NK-92 (cell line): ENCODE data around the gene SELENOW.
"Not testable (repeated sequence)": the region's sequence is repeated elsewhere in the genome, so short reads cannot be mapped to it uniquely, and the experiment has no call there.

ENCODE experiments used
- DNase-seq: peaks from one replicate; lab custom pipeline; 2025; ENCODE audit not compliant: unreplicated experiment; lab: John Stamatoyannopoulos, UW

Gene SELENOW

DNA sequence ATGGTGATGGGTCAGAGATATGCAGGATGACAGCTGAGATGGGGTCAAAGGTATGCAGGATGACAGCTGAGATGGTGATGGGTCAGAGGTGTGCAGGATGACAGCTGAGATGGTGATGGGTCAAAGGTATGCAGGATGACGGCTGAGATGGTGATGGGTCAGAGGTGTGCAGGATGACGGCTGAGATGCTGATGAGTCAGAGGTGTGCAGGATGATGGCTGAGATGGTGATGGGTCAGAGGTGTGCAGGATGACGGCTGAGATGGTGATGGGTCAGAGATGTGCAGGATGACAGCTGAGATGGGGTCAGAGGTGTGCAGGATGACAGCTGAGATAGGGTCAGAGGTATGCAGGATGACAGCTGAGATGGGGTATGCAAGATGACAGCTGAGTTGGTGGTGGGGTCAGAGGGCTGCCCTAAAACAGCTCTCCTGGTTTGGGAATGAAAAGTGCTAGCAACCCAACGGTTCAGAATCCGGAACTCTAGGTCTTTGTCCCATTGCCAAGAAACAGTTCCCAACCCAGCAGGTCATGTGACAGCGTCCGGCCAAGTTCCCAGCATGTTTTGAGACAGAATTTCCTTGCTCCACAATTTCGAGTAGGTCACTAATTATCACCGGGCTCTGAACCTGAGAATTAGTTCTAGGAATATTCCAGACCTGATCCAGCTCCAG is 3.2 kb downstream of the SELENOW start:
- DNase-seq, result no peak

DNA sequence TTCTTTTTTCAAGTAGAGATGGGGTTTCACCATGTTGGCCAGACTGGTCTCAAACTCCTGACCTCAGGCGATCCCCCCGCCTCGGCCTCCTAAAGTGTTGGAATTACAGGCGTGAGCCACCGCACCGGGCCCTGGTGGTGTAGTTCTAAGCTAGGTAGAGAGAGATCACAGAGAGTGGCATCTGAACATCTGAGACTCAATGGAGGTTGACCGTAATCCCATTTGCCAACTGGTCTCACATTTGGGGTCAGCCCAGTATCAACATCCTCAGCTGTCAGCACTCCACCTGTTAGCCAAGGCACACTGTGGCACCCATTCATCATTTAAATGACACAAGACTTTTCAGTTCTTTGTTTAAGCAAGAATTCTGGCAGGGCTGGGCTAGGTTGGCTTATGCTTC is 8.1 kb downstream of the SELENOW start:
- no peak for DNase-seq

DNA sequence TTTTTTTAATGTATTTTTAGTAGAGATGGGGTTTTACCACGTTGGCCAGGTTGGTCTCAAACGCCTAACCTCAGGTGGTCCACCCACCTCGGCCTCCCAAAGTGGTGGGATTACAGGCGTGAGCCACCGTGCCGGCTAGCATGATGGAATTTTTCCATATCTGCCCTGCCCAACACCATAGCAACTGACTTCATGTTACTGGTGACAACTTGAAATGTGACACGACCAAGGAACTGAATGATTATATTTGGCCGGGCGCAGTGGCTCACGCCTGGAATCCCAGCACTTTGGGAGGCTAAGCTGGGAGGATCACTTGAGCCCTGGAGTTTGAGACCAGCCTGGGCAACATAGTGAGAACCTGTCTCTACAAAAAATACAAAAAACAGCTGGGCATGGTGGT is 8.8 kb downstream of the SELENOW start:
- not testable (repeated sequence) for DNase-seq

DNA sequence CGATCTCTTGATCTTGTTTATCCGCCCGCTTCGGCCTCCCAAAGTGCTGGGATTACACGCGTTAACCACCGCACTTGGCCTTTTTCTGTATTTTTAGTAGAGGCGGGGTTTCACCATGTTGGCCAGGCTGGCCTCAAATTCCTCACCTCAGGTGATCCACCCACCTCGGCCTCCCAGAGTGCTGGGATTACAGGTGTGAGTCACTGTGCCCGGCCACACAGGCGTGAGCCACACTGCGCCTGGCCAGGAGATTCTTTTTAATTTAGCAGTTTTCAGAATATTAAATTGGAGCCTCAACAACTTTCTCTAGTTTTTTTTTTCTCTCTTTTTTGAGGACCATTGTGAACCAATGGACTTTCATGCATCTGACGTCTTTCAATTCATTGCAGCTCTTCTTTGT is 11.3 kb downstream of the SELENOW start:
- DNase-seq, result not testable (repeated sequence)

DNA sequence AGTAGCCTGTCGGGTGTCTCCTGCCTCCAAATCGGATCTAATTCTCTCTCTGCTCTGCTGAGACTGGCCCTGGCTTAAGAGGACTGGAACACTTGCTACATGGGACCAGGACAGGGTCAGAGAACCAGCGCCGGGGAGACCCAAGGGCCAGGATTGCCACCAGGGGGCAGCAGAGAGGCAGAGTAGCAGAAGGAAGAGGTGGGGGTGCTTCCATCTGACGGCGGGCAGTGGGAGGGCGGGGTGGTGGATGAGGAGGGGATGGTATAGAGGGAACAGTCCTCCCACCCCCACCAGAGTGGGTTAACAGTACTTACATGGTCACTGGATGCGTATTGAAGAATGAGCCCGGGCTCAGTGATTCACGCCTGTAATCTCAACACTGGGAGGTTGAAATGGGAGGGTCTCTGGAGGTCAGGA is 11.9 kb downstream of the SELENOW start:
- no peak for DNase-seq

DNA sequence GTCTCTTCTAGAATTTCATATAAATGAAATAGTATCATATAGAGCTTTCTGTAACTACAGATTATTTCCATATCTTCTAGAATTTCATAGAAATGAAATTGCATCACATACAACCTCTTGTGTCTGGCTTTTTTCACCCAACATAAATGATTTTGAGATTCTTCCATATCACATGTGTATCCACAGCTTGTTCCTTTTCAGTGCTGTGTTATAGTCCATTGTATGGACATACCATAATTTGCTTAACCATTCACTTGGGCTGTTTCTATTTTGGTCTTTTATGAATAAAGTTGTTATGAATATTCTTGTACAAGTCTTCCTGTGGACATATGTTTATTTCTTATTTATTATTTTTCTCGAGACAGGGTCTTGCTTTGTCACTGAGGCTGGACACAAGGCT is 14.1 kb downstream of the SELENOW start:
- DNase-seq, result no peak

DNA sequence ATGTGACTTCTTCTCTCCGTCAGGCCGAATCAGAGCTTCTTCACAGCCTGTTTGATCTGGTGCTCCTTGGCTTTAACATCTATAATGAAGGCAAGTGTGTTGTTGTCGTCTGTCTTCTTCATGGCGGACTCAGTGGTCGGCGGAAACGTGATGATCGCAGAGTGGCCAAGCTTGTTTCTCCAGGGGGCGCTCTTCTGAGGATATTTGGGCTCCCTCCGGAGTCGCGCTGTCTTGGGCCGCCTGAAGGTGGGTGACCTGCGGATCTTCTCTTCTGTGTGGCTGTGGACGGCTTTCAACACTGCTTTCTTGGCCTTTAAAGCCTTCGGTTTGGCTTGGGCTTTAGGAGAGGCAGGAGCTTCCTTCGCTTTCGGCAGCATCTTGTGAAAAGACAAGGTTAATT is 16.0 kb downstream of the SELENOW start:
- no peak for DNase-seq

DNA sequence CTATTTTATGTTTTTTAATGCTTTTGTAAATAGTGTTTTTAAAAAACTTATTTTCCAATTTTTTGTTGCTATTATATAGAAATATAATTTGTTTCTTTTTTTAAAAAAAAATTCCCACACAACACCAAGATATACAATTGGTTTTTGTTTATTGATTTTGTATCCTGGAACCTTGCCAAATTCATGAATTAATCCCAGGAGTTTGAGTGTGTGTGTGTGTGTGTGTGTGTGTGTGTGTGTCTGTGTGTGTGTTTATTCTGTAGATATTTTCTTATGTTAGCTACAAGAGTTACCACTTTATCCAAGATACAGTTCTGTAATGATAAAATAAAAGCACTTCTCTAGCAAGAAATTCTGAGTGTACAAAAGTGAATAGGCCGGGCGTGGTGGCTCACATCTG is 18.3 kb downstream of the SELENOW start:
- no peak for DNase-seq

DNA sequence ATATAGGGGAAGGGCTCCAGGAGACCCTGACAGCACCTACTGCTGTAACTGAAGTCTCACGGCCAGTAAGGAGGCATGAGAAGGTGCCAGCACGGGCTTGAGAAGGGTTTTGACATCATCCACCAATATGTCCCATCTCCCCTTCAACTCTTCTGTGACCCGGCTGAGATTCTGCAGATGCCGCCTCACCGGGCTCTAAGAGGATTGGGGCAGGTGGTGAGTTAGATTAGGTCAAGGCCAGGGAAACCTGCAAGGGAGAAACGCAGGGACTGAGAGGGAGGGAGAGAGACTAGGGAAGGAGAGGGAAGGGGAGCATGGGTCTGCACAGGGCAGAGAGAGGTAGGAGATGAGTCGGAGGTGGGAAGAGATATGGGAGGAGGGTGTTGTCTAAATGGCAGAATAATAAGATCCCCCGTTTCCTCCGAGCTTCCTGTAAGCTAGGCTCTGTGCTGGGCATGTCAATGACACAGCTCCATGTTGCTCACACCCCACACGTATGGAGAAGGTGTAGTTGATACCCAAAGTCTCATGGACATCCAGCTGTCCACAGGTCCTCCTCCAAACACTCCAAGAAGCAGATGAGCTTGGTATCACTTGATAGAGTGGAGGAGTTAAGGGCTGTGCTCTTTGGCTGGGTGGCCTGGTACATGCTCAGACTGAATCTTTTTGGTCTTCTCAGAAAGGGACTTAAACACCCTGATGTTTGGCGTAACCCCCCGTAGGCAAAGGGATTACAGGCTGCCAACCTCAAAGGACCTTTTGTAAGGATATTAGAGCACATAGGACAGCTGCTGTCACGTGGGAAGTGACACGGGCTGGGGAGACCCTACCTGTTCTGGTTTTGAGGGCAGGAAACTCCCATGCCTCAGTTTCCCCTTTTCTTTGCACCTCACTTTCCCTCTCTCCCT is 19.7 kb downstream of the SELENOW start:
- DNase-seq, result no peak

DNA sequence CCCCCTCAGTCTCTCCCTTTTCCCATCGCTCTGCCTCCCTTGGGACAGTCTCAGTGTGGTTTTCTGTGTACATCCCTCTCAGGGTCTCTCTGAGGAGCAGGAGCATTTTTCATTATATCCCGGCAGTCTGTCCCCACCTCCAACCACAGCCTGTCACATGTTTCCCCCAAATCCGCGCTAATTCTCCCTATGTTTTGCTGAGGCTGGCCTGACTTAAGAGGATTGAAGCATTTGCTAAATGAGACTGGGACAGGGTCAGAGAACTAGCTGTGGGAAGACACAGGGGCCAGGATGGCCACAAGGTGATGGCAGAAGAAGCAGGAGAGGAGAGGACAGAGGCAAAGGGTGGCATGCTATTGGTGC is 20.4 kb downstream of the SELENOW start:
- no peak for DNase-seq

DNA sequence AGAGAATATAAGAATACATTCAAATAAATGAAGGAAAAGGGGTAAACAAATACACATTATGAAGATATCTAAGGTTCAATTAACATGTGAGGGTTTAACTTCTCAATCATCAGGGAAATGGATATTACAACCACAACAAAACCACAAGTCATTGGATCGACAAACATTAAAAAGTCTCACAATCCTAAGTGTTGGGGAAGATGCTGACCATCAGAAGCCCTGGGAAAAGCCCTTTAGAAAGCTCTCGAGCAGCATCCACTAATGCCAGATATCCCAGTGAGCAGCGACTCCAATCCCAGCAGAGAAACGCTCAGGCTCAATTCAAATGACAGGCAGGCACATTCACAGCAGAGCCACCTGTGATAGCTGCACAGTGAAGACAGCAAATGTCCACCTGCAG is 22.8 kb downstream of the SELENOW start:
- DNase-seq, result no peak

DNA sequence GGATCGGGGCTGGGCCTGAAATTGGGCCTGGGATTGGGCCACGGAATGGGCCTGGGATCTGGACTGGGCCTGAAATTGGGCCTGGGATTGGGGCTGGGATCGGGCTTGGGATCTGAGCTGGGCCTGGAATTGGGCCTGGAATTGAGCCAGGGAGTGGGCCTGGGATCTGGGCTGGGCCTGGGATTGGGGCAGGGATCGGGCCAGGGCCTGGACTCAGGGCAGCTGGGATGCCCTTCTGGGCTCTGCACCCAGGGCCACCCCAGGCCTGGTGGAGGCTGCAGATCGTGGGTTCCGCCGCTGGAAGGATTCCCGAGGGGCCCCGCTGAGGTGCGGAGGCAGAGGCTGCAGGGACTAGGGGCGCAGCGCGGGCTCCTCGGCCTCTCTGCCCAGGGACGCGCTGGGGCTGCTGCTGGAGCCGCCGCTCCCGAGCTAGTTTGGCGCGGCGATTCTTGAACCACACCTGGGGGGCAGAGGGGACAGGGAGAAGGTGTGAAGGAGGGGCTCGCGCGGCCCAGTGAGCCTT is 24.1 kb downstream of the SELENOW start:
- no peak for DNase-seq

DNA sequence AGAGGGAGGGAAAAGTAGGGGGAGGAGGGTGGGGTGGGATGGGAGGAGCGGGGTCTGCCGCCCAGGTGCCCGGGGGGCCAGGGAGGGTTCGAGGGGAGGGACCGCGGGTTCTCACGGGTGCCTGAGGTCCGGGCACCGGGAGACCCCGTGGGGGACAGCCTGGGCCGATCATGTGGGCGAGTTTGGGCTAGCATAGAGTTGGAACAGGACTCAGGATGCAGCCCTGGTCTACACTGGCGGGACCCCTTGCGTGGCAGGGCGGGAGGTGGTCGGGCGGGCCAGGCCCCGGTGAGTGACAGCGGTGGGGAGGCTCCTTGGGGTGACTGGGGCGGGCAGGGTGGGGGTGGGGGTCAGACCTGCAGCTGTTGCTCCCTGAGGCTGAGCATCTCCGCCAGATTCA is 24.6 kb downstream of the SELENOW start:
- not testable (repeated sequence) for DNase-seq

DNA sequence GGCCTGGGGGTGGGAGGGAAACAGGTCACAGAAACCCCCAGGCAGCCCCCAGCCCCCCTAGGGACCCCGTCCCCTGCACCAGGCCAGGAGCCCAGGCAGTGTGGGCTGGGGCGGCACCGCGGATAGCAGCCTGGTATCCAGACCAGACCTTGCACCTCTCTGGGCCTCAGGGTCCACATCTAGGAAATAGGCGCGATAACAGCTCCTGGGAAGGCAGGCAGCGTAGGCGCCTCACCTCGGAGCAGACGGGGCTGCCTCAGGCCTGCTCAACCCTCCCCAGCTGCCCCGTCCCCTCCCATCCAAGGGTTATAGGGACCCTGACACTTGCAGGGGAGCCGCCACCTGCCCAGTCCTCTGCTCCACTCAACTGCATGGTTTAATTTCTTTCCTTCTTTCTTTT is 25.2 kb downstream of the SELENOW start:
- not testable (repeated sequence) for DNase-seq

DNA sequence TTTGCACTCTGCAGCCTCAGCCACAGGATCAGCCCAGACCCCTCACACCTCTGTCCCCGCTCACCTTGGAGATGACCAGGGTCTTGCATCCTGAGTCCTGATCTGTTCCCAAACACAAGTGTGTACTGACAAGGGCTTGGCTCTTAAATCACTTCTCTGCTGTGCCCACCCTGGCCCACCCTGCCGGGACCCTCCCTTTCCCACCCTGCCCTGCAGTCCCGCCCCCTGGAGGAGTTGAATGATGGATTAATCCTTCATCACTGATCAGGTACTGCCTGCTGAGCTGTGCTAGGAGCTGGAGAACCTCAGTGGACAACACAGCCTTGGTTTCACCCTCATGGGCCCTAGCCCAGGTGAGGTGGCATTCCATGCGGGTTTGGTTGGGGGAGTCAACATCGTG is 25.9 kb downstream of the SELENOW start, which contains the start of gene TPRX1:
TSS of gene TPRX1 (minus strand) at position 101 of the 400 bp plus-strand sequence. CDS start at position 89, 12 bp downstream.
- not testable (repeated sequence) for DNase-seq

DNA sequence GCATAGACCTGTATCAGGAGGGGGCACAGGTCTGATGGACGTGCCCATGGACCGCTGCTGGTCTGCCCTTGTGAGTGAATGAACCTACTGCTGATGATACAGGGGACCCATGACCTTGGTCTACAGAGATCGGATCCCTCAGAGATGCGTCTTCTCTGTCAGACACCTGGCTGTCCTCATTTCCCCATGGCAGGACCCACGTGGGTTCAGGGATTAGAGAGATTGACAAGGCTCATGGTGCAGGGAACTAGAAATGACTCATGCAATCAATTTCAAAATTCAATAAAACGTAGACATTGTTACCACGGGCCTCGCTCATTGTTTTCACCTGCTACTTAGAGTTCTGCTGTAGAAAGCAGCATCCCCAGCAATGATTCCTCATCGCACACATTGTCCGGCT is 26.8 kb downstream of the SELENOW start:
- DNase-seq, result no peak

DNA sequence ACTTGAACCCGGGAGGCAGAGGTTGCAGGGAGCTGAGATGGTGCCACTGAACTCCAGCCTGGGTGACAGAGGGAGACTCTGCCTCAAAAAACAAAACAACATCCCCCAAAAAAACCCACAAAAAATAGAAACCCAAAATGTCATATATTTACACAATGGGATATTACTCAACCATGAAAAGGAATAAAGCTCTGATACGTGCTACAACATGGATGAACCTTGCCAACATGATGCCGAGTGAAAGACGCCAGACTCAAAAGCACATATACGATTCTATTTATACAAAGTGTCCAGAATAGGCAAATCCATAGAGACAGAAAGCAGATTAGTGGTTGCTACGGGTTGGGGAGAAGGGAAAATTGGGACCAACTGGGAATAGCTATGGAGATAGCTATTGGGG is 27.9 kb downstream of the SELENOW start:
- no peak for DNase-seq

DNA sequence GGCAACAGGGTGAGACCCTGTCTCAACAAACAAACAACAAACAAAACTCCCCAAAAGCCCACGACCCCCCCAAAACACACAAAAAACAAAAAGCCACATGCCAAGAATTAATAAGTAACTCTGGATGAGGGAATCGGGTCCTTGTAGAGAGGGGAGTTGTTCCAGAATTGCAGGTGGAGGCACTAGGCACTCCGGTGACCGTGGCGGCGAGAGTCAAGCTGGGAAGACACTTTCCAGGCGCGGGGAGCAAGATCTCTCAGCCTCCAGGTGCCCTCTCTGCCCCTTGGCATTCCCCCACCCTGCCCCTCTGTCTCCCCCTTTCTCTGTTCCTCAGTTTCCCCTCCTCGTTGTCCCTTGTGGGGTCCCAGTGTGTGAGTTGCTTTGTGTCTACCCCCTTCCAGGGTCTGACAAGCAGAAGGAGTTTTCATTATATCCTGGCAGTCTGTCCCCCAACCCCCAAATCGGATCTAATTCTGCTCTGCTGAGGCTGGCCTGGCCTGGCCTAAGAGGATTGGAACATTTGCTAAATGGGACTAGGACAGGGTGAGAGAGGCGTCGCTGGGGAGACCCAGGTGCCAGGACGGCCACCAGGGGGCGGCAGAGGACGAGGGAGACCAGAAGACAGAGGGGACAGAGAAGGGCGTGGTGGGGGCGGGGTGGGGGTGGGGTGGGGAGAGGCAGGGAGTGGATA is 34.9 kb downstream of the SELENOW start:
- DNase-seq, result no peak

DNA sequence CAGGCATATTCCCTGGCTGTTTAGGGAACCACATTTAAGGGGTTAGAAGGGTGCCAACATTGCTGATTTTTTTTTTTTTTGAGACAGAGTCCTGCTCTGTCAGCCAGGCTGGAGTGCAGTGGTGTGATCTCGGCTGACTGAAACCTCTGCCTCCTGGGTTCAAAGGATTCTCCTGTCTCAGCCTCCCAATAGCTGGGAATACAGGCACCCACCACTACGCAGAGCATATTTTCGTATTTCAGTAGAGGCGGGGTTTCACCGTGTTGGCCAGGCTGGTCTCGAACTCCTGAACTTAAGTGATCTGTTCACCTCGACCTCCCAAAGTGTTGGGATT is 35.5 kb downstream of the SELENOW start:
- DNase-seq, result no peak

DNA sequence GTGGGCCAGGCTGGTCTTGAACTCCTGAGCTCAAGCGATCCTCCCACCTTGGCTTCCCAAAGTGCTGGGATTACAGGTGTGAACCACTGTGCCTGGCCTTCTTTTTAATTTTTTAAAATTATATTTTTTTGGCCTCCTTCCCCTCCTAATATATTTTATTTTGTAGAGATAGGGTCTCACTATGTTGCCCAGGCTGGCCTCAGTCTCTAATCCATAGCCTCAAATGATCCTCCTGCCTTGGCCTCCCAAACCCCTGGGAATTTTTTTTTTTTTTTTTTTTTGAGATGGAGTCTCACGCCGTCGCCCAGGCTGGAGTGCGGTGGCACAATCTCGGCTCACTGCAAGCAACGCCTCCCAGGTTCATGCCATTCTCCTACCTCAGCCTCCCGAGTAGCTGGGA is 37.8 kb downstream of the SELENOW start:
- DNase-seq, result not testable (repeated sequence)

DNA sequence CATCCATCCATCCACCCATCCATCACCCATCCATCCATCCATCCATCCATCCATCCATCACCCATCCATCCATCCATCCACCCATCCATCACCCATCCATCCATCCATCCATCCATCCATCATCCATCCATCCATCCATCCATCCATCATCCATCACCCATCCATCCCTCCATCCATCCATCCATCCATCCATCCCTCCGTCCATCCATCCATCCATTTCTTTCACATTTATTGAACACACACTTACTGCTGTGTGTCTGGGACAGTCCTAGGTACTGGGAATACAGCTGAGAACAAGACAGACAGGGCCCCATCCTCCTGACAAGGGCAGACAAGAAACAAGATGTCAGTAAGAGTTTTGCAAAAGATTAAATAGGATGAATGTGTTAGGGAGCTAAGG is 39.7 kb downstream of the SELENOW start:
- DNase-seq, result not testable (repeated sequence)

DNA sequence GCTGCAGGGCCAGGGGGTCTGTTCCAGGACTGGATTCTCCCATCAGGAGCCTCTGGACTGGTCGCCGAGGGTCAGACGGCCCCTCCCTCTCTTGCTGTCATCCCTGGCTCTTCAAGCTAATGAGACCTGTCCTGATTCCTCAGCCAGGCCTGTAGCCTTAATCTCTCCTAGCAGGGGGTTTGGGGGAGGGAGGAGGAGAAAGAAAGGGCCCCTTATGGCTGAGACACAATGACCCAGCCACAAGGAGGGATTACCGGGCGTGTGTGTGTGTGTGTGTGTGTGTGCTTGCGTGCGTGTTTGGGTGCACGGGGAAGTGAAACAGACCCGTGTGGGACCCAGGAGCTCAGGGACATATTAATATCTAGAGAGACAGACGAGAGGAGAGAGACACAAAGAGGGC is 41.4 kb downstream of the SELENOW start:
- no peak for DNase-seq
